Breast epithelium (tissue), 3 donors: ENCODE measurements around the gene CD99.

Source experiments
- CTCF ChIP-seq, 3 donors: fragments of 450-650 bp; IDR thresholded peaks; one replicate each; pipeline ENCODE4 v1.5.1; 2016 to 2017; ENCODE audit warnings: antibody characterized with exemption in 3 of 3, mild to moderate bottlenecking in 3 of 3, moderate library complexity in 3 of 3
- POLR2A ChIP-seq: fragments of 450-650 bp; IDR thresholded peaks from one replicate; pipeline ENCODE4 v1.6.1; 2016; ENCODE audit warnings: antibody characterized with exemption, mild to moderate bottlenecking, moderate library complexity

DNA sequence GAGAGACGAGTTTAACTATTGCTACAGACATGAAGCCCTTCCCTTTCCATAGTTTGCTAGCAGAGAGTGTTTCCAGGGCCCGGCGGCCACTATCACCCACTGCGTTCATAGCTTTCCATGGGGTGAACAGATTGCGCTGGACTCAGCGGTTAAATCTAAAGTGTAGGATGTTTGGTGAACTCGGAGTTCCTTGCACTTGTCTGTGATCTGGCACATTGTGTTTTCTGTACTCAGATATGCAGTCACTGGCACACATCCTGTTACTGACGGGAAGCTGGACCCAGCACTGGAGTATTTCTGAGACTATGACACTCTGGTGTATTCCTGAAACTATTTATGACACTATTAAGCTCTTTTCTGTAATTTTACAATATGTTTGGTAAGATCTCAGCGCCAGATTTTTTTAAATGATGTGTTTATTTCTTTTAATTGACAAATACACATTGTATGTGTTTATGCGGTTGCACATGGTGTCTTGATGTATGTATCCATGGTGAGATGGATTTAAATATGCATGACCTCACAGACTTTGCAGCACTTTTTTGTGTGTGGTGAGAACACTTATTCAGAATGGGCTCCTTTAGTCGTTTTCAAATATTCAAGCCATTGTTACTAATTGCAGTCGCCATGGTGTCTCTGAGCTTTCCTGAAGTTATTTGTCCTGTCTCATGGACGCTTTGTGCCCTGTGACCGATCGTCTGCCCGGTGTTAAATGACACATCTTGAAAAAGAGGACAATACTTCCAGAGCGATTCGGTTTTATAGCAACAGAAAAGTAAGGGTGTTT, 14.1 kb downstream of the CD99 start:
- TF ChIP-seq POLR2A (no peak), CTCF (IDR thresholded peaks at IDR 0.05) (no peak)
